NCI-H2081 treated with DMSO at 0.1 percent for 48 hours (cell line): Measurements from ENCODE around the gene CDC7.

ENCODE experiments used
- DNase-seq: peaks from one replicate; lab custom pipeline; 2025; lab: John Stamatoyannopoulos, UW

Gene CDC7

GRCh38 chr1:91548376-91549040 lies 47.9 kb downstream of the CDC7 start:
- DNase-seq = no peak

GRCh38 chr1:91549041-91549735 lies 48.5 kb downstream of the CDC7 start:
- DNase-seq = no peak

GRCh38 chr1:91550961-91551360 lies 50.3 kb downstream of the CDC7 start:
- no peak for DNase-seq

GRCh38 chr1:91552091-91552490 lies 51.4 kb downstream of the CDC7 start:
- no peak for DNase-seq

GRCh38 chr1:91552596-91552995 lies 51.9 kb downstream of the CDC7 start:
- DNase-seq = no peak

GRCh38 chr1:91553177-91553591 lies 52.5 kb downstream of the CDC7 start:
- DNase-seq = no peak

GRCh38 chr1:91555074-91555730 lies 54.6 kb downstream of the CDC7 start:
- DNase-seq = no peak

- DNase-seq = no peak
Measured at GRCh38 chr1:91555821-91556531, 55.3 kb downstream of the CDC7 start.

GRCh38 chr1:91556556-91556955 lies 55.9 kb downstream of the CDC7 start:
- no peak for DNase-seq

GRCh38 chr1:91557039-91557690 lies 56.5 kb downstream of the CDC7 start:
- no peak for DNase-seq

GRCh38 chr1:91557826-91558225 lies 57.2 kb downstream of the CDC7 start:
- no peak for DNase-seq

- DNase-seq = no peak
Measured at GRCh38 chr1:91559046-91559750, 58.5 kb downstream of the CDC7 start.

GRCh38 chr1:91559838-91560565 lies 59.4 kb downstream of the CDC7 start:
- no peak for DNase-seq

- no peak for DNase-seq
Measured at GRCh38 chr1:91564888-91565701, 64.4 kb downstream of the CDC7 start.

- DNase-seq = no peak
Measured at GRCh38 chr1:91567583-91567982, 66.9 kb downstream of the CDC7 start.

GRCh38 chr1:91568261-91568660 lies 67.6 kb downstream of the CDC7 start:
- no peak for DNase-seq

- DNase-seq = no peak
Measured at GRCh38 chr1:91569411-91570119, 68.9 kb downstream of the CDC7 start.

GRCh38 chr1:91570120-91570448 lies 69.4 kb downstream of the CDC7 start:
- DNase-seq = no peak

GRCh38 chr1:91572044-91572443 lies 71.4 kb downstream of the CDC7 start:
- DNase-seq = no peak
